Activated T-cell treated with anti-CD3 and anti-CD28 coated beads, Interleukin-2, amount 50 U/mL, for 1 hour (primary cell): ENCODE results near the gene AMPH.
"Not testable (repeated sequence)": the region's sequence is repeated elsewhere in the genome, so short reads cannot be mapped to it uniquely, and the experiment has no call there.

Experiments used
- DNase-seq: peaks from one replicate; pipeline ENCODE4 v3.0.0-alpha.2; 2020

Gene AMPH

DNA sequence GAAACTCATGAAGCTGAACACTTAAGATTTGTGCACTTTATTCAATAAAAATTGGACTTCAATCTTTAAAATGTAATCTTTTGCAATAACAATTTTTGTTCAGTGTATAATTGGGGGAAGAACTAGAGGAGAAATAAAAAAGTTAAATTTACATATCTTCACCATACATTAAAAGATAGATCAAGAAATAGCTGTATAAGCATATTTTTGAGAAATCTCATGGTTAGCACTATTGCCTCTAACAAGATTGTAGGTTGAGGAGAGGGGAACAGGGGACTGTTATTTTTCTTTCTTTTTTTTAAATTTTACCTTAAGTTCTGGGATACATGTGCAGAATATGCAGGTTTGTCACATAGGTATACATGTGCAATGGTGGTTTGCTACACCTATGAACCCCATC is 5.3 kb downstream of the AMPH start:
- DNase-seq: no peak

- DNase-seq: no peak
Measured at GRCh38 chr7:38615665-38616064, 15.5 kb downstream of the AMPH start.

DNA sequence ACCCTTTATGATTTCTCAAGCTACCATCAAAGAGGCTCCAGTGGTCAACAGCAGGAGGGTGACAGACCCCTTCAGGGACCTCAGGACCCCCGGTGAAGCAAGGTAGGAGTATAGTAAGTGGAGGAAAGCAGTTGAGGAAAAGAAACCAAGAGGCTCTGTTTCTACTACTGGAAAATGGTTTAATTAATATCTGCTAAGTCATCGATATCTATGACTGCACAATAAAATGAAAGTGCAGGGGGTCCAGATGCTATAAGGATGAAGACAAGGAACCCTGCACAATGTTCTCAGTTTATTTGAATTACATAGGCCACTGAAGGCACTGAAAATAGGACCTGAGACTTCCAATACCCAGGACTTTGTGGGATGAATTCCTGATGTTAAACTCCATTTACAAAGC is 23.7 kb downstream of the AMPH start:
- no peak for DNase-seq

GRCh38 chr7:38600741-38601140 is 30.4 kb downstream of the AMPH start:
- no peak for DNase-seq

DNA sequence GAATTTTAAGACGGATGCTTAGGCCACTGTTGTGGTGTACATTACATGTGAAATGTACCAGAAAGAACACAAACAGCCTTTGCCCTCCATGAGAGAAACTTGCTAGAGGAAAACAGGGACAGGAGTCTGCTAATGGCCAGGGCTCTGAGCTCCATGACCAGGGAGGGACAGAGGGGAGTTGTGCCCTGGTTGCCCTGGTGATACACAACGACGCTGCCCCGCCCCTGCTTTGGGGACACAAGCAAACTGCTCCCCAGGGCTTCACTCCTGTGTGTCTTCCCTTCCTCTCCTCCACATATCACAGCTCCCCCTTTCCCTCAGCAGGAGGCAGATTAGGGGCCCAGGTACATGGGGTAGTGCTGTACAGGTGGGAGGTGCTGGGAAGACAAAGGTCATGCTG is 36.2 kb downstream of the AMPH start:
- DNase-seq: no peak

DNA sequence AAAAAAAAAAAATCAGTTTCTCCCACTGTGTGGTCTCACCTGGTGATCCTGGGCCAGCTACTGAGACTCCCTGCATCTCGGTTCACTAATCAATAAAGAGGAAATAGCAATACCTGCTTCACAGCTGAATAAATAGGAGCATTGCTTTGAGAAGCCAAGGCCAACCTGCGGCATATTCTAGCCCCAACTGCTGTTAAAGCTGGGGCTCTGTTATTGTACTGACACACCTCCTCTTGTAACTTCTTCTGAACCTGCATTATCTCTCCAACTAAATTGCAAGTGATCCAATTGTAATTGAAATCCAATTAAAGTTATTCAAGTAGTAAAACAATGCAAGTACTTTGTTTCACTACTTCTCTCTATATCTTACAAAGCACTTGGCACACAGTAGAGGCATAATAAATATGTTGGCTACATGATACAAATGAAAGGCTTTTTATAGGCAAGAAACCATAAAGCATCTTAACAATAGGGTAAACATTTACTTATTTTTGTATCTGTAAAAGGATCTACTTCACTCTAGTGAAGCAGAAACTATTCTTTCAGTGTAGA is 38.4 kb downstream of the AMPH start:
- no peak for DNase-seq

DNA sequence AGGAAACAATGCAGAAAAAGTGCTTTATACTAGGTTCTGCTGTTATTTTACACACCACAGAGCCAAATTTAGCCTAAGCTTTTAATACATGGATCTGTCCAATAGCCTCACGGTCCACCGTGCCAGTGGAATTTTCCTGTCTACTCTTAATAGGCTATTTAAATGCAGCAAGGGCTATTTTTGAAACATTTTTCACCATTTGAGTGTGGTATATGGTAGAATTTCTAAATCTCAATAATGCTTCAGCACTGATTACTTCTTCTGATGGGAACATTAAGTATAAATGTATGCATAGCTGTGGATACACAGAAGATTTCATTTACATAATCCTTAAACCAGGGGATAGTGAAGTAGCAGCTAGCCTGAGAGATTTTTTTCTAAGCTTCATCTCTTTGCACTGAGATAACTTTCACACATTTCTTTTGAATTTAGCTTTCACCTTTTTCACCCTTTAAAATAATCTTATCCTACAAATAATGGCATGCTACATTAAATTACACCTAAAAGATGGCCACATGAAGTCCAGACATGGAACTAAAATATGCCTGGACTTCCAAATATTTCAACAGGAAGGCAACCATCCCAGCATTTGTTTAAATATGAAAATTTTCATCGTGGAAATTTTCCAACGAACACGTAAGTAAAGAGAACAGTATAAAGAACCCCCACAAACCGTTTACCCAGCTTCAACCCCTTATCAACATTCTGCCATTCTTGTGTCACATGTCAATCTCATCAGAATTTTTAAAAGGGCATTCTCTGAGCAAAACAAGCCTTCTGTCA is 45.4 kb downstream of the AMPH start:
- DNase-seq: no peak

GRCh38 chr7:38584443-38585210 is 46.5 kb downstream of the AMPH start:
- DNase-seq: no peak

DNA sequence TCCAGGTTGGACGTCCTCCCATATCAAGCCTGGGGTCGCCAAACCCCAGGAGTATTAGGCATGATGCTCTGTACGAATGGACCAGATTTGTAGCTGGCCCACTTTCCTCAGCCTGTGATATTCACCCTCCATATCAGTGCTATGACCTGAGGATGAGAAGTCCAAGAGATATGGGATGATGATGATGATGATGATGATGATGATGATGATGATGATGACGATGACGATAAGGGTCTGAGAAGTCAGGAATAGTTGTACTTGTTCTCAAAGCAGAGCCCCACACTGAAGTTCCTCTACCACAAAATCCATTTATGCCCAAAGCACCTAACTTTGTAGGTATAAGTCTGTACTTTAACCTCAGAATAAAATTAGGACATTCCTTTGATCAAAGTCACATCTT is 50.7 kb downstream of the AMPH start:
- DNase-seq: no peak

DNA sequence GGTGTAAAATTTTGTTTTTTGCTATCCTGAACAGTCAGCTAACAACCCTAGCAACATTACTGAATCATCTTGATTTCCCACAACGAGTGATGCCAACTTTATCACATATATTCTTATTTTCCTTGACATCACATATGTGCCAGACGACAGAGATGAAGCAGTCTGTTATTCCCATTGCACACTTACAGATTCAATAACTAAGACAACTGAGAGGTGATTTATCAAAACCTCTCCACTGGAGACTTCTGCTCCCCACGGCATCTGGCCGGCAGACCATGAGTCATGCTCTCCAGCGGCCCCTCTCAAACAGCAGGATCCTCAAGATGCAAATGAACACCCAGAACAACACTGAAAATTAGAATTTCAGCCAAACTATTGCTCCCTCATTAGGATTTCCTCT is 57.1 kb downstream of the AMPH start:
- no peak for DNase-seq

DNA sequence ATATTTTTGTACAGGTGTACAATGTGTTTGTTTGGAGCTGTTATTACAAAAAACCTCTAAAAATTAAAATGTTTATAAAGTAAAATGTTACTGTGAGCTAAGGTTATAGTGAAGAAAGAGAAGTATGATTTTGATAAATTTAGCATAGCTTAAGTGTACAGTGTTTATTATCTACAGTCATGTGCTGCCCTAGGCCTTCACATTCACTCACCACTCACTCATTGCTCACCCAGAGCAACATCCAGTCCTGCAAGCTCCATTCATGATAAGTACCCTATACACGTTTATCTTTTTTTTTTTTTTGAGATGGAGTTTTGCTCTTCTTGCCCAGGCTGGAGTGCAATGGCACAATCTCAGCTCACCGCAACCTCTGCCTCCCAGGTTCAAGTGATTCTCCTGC is 59.6 kb downstream of the AMPH start:
- not testable (repeated sequence) for DNase-seq

- no peak for DNase-seq
Measured at GRCh38 chr7:38568497-38568896, 62.7 kb downstream of the AMPH start.

DNA sequence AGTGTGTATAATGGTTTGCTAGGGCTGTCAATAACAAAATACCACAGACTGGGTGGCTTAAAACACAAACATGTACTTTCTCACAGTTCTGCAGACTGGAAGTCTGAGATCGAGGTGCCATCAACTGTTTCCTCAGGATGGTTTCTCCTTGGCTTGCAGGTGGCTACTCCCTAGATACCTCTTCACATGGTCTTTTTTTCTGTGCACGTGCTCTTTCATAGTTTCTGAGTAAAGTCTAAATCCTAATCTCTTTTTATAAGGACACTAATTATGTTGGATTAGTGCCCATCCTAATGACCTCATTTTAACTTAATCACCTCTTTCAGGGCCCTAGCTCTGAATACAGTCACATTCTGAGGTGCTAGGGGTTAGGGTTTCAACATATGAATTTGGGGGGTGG is 65.9 kb downstream of the AMPH start:
- DNase-seq: no peak

- no peak for DNase-seq
Measured at GRCh38 chr7:38563741-38564140, 67.4 kb downstream of the AMPH start.

DNA sequence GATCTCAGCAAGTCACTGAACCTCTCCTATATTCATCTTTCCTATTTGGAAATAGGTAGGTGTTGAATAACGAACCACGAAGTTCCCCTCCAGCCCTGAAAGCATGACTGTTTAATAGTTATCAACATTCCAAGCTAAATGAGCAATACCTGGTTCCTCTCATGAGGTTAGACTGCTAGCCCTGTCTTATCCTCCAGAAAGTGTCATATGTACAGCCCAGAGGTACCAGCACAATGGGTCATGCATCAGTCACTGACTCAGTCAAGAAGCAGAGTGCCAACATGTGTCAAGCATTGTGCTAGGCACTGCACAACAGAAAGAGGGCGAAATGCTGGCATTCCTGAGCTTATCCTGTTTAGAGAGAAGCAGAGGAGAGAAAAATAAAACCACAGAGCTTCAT is 70.0 kb downstream of the AMPH start:
- DNase-seq: no peak

GRCh38 chr7:38558761-38559345 is 72.3 kb downstream of the AMPH start:
- no peak for DNase-seq

DNA sequence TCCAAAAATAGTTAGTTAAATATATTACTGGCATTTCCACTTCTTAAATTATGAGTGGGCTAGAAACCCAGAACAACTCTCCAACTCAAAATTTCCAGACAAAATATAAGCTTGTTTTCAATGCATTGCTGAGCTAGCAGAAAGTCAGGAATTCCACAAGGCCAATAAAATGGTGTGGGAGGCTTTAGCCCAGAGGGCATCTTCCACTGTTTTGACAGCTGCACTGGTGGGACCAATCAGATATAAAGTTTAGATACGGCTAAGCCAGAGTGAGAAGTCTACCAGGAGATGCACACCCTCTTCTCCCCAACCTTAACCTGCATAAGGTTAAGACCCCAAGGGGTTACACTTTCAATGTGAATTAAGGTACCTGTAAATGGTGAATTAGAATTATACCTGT is 76.6 kb downstream of the AMPH start:
- DNase-seq: no peak

DNA sequence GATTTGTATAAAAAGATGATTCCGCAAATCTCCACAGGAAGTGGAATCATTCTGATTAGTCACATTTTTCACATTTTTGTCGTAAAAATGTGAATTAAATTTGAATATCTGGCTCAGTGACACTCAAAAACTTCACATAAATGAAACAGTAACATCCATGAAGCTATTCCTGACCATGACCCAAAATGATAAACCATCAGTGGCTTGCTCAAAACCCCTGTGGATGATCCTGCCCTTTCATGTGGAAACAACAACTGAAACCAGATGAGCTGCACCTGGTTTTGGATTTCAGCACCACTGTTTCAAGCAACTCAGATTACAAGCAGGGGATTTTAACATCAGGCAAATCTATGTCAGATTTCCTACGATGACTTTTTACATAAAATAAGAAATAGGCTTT is 80.3 kb downstream of the AMPH start:
- no peak for DNase-seq

DNA sequence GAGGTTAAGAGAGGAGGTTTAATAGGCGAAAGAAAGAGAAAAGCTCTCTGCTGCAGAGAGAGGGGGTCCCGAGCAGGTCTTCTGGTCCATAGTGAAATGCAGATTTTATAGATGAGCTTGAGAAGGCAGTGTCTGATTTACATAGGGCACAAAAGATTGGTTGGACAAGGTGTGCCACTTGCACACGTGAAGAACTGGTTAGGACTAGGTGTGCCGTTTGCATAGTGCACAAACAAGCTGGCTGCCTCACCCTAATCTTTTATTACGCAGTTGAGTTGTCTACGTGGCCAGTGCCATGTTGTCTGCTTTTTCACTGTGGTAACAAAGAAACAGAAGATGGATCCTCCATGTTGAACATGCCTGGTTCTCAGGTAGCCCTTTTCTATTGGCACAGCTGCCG is 82.6 kb downstream of the AMPH start:
- no peak for DNase-seq

DNA sequence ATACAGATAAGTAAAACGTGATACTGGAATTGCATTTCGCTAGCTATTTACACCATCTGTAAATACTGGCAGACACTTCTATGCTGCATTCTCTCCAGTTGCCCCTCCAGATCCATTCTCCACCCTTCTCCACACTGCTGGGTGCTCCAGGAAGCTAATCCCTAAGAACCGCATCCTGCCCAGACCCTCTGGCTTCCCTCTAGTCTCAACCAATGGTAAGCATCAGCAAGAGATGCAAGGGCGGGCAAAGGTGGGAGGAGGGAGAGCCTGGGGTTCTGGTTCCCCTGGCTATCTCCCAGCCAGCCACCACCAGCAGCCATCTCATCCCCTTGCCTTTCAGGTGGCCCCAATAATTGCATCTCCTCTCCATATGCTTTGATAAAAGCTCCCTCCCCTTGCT is 84.4 kb downstream of the AMPH start:
- DNase-seq: no peak

GRCh38 chr7:38545977-38546376 is 85.2 kb downstream of the AMPH start:
- DNase-seq: no peak

- no peak for DNase-seq
Measured at GRCh38 chr7:38542156-38542555, 89.0 kb downstream of the AMPH start.

DNA sequence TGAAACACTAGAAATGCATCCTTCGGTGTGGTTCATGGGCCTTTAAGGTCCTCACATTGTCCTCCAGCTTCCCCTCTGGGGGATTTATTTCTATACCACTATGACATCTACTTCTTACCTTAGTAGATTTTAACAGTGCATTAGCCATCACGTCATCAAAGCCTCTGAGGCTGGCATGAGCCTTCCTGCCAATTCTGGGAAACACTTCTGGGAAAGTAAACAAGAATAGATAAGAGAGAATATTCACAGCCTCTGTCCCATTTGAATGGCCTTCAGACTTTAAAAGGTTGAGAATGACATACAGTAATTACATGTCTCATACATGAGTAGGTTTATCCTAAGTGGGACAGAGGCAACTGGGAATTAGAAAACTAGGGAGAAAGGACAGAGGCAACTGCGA is 89.7 kb downstream of the AMPH start:
- no peak for DNase-seq
